GM18526 (cell line): ENCODE results near the gene SBK2.

ENCODE experiments used
- POLR2A ChIP-seq: IDR thresholded peaks from 3 replicates; pipeline ENCODE4 v1.6.1; 2011; ENCODE audit not compliant: insufficient read length; ENCODE audit errors: extremely low read depth

SBK2 gene

DNA sequence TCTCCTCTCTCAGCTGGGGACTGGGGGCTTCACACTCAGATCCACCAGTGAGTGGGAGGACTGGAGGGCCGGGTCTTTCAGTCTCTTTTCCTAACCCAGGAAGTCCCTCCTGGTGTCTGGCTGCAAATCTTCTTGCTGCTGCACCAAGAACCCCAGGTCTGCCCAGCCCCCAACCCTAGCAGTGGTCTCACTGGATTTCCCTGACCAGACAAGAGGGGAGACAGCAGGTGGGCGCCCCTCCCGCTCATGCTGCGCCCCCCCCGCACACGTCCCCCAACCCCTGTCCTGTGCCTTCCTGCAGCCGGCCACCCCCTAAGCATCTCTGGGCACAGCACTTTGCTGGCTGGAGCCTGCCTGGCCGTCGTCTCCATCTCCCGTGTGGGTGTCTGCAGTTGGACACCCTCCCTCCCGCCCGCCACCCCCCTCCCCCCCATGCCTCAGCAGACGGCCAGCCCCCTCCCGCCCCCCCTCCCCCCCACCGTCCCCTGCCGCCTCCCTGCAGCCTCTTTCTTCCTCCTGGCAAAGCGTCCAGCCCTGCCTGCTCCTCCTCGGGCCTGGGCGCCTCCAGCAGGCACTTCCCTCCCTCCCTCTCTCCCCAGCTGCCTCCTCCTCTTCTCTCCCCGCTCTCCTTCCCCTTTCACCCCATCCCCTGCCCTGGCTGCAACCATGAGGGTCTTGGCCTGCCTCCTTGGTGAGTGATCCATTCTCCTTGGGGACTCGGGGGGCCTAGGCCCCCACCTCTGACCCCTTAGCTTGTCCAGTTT lies 48.8 kb downstream of the SBK2 start, which contains the start of gene SSC5D:
TSS of gene SSC5D (plus strand) at position 513 of the 764 bp plus-strand sequence. CDS start at position 667, 154 bp downstream.
- no peak for TF ChIP-seq POLR2A

DNA sequence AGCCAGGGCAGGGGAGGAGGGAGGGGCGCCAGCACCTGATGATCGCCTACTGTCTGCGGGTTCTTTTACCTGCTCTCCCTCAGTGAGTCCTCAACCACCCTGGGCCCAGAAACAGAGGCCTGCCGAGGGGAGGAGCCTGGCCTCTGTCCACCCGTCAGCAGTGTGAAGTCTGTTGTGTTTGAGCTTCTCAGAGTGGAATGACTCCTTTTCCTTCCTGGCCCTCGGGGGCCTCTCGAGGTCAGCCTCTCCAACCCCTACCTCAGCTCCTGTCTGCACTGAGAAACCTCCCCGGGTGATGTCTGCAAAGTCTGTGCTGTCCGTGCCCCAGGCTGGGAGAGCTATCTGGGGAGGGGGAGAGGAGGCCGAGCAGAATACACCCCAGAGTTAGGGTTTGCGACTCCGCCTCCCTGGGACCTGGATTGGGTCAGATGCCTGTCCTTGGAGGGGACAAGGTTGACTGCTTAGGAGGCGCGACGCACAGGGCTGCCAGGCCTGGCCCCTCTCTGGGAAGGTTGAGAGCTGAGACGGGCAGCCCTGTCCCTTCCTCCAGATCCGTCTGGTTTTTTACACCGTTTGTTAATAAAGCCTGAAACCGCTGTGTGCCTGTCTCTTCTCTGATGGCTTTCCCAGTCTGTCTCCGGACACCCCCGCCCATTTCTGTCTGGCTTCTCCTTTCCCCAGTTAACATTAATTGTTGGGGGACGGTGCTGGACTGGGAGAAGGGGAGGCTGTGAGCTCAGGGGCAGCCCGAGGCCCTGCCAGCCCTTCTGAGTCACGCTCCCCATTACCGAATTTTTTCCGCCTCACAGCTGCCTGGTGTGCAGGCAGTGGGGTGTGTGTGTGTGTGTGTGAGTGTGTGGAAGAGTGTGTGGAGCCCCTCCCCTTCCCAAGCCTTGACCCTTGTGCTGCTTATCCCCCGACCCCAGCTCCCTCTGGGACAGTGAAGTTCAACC lies 49.7 kb downstream of the SBK2 start:
- no peak for TF ChIP-seq POLR2A

DNA sequence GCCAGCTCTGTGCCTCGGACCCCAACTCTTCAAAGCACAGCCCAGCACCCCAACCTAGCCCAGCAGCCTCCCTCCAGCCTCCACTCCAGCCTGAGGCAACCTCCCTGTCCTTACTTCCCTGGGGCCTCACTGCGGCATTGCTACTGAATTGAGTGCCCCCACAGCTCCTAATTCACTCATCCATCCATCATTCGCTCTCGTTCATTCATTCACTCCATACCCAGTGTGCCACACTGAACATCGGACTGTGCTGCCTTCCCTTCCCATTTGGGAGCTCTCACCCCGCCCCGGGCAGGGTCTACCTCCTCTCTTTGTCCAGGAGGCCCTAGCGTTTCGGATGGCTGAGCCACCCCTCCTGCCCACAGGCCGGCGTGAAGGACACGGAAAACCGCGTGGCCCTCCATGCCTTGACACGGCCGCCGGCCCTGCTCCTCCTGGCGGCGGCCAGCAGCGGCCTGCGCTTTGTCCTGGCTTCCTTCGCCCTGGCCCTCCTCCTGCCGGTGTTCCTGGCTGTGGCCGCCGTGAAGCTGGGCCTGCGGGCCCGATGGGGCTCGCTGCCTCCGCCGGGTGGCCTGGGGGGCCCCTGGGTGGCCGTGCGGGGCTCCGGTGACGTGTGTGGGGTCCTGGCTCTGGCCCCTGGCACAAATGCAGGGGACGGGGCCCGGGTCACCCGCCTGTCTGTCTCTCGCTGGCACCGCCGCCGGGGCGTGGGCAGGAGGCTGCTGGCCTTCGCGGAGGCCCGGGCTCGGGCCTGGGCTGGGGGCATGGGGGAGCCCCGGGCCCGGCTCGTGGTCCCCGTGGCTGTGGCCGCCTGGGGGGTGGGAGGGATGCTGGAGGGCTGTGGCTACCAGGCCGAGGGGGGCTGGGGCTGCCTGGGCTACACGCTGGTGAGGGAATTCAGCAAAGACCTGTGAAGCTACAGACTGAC lies 50.6 kb downstream of the SBK2 start:
- no peak for TF ChIP-seq POLR2A

DNA sequence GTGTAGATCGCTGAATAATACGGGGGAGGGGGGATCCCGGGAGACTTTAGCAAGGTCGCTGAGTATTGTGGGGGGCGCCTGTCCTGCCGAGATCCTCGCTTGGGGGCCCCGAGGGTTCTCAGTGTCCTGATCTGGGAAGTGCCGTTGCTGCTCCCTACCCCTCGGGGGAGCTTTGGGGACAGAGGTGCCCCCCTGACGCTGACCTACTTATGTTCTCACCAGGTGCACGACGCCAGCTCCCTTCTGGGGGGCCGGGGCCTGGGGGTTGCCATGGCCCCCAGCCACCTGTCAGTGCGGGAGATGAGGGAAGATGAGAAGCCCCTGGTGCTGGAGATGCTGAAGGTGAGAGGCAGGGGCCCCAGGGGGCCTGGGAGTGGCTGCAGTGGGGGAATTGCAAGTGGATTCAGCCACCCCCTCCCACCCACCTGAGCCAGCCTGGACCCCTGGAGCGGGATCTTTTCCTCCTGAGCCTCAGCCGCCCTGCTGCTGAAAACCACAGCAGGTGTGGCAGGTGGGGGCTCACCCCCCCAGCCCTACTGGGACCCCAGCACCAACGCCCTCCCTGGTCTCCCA lies 51.4 kb downstream of the SBK2 start:
- no peak for TF ChIP-seq POLR2A

DNA sequence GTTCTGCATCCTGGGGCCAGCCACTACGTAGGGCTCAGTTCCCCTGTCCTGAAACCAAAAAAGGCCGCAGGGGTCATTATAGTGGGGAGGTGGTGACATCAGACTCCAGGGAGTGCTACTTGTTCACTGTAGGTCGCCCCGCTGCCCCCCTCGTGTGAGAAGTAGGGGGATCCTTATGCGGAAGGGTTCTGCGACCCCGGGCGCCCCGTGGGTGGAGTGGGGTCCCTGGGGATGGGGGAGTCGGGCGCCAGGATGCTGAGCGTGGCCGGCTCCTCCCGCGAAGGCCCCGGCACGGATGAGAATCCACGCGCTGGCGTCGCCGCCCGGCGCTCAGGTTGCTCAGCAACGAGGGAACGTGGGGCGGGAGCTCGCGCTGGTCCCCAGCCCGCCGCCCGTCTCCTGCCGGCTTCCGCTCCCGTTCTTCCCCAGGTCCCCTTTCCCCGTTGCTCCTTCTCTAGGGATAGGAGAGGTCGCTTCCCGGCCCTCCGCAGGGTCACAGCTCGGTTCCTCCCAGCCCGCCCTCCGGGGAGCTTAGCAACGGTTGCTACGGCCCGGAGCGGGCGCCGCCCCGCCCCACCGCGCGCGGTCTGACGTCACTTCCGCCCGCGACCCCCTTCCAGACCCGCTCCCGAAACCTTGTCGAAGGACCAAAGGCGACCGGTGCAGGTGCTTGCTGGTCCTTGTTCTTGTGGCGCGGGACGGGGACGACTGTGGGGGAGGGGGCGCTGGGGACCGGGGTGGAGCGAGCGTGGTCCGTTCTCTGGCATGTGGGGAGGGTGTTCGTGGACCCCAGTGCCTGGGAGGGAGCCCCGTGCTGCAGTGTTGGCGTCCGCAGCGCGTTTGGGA lies 52.1 kb downstream of the SBK2 start, which contains the start of gene NAT14:
TSS of gene NAT14 (plus strand) at position 596 of the 846 bp plus-strand sequence. CDS start 521 bp downstream, outside the sequence.
- TF ChIP-seq POLR2A = no peak

DNA sequence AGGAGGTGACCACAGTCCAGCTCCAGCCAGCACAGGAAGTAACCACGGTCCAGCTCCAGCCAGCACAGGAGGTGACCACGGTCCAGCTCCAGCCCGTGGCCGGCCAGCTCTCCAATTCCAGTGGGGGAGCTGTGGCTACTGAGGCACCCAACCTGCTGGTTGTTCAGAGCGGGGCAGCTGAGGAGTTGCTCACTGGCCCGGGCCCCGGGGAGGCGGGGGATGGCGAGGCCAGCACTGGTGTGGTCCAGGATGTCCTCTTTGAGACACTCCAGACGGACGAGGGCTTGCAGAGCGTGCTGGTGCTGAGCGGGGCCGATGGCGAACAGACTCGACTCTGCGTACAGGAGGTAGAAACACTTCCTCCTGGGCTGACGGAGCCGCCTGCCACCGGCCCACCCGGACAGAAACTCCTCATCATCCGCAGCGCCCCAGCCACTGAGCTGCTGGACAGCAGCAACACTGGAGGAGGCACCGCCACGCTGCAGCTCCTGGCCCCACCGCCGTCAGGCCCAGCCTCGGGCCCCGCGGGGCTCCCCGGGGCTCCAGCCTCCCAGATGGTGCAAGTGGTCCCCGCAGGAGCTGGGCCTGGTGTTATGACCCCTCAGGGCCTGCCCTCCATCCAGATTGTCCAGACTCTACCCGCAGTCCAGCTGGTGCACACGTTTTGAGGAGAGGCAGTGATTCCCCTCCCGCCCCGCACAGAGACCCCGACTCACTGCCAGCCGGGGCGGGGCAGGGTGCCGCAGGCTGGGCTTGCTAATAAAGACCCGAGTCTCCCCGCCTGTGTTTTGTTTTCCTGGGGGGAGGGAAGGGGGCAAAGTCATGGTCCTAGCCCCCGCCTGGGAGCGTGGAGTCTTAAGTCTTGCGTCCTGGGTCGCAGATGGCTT lies 53.0 kb downstream of the SBK2 start:
- no peak for TF ChIP-seq POLR2A

DNA sequence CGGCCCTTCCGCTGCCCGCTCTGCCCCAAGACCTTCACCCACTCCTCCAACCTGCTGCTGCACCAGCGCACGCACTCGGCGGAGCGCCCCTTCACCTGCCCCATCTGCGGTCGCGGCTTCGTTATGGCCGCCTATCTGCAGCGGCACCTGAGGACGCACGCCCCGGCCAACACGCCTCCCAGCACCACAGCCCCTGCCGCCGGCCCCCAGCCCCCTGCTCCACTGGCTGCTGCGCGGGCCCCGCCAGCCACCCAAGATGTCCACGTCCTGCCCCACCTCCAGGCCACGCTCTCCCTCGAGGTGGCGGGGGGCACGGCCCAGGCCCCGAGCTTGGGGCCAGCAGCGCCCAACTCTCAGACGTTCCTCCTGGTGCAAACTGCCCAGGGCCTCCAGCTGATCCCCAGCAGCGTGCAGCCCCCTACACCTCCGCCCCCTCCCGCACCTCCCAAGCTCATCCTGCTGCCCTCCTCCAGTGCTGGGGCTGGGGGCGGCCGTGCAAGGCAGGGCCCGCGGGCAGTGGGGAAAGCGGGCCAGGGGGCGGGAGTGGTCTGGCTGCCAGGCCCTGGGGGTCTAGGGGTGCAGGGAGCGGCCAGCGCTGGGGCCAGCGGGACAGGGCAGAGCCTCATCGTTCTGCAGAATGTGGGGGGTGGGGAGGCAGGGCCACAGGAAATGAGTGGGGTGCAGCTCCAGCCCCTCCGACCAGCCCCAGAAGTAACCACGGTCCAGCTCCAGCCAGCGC lies 53.8 kb downstream of the SBK2 start:
- no peak for TF ChIP-seq POLR2A

DNA sequence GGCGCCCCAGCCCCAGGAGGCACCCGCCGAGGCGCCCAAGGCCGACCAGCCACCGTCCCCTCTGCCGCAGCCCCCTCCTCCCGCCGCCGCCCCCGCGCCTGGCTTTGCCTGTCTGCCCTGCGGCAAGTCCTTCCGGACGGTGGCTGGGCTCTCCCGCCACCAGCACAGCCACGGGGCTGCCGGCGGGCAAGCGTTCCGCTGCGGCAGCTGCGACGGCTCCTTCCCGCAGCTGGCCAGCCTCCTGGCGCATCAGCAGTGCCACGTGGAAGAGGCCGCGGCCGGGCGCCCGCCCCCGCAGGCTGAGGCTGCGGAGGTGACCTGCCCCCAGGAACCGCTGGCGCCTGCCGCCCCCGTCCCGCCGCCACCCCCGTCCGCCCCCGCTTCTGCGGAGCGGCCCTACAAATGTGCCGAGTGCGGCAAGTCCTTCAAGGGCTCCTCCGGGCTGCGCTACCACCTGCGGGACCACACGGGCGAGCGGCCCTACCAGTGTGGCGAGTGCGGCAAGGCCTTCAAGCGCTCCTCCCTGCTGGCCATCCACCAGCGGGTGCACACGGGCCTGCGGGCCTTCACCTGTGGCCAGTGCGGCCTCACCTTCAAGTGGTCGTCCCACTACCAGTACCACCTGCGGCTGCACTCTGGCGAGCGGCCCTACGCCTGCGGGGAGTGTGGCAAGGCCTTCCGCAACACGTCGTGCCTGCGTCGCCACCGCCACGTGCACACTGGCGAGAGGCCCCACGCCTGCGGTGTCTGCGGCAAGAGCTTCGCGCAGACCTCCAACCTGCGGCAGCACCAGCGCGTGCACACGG lies 54.6 kb downstream of the SBK2 start:
- TF ChIP-seq POLR2A = no peak

DNA sequence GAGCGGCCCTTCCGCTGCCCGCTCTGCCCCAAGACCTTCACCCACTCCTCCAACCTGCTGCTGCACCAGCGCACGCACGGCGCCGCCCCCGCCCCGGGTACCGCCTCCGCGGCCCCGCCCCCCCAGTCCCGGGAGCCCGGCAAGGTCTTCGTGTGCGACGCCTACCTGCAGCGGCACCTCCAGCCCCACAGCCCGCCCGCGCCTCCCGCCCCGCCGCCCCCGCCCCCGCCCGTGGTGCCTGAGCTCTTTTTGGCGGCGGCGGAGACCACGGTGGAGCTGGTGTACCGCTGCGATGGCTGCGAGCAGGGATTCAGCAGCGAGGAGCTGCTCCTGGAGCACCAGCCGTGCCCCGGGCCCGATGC lies 55.2 kb downstream of the SBK2 start:
- TF ChIP-seq POLR2A = no peak

DNA sequence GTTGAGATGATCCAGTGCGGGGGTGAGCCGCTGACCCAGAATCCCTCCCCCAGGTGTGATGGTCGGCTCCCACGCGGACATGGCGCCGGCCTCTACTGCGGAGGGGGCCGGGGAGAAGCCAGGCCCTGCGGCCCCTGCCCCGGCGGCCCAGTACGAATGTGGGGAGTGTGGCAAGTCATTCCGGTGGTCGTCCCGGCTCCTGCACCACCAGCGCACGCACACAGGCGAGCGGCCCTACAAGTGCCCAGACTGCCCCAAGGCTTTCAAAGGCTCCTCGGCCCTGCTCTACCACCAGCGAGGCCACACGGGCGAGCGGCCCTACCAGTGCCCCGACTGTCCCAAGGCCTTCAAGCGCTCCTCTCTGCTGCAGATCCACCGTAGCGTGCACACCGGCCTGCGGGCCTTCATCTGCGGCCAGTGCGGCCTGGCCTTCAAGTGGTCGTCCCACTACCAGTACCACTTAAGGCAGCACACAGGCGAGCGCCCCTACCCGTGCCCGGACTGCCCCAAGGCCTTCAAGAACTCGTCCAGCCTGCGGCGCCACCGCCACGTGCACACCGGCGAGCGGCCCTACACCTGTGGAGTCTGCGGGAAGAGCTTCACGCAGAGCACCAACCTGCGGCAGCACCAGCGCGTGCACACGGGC lies 55.7 kb downstream of the SBK2 start:
- TF ChIP-seq POLR2A = no peak

DNA sequence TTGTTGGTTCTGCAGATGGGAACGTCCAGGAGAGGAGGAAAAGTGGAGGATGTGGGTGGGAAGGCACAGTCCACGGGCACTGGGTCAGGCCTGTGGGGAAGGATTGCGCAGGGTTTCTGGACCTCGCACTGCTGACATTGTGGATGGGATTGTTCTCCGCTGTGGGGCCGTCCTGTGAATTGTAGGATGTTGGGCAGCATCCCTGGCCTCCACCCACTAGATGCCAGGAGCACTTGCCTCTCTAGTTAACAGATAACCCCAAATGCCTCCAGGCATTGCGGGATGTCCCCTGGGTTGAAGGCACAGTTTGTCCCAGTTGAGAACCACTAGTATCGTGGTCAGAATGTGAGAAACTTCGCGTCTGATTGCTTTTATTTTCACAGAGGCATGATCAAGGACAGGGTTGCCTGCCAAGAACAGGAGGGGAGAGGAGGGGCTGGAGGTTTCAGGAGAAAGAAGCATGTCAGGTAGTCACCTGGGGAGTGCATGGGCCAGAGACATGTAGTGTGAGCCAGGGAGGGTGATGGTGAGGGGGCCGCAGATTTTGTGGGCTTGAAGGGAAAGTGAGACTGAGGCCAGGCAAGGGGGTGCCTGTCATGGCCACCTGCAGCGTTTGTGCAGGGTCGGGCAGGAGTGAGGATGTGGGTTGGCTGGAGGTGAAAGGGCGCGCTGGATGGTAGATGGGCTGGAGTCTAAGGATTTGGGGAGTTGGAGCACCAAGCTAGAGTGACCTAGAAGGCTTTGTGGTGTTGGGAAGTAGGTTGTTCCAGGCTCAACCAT lies 57.3 kb downstream of the SBK2 start:
- no peak for TF ChIP-seq POLR2A
